Measurements from ENCODE around the gene SIPA1. TPM values are rescaled to one million over a fixed set of nuclear protein-coding genes. Genes with fewer than 3 reads are reported as not detected.

SIPA1 gene
- total and polyA plus RNA-seq, 2 of the 13 experiments (the other 11 are each of a cell fraction or from before 2014, with no cell fraction given): 5.8 to 7.7 TPM

GRCh38 chr11:65599216-65599954 is 38.5 kb upstream of the SIPA1 start:
- BruUV-seq (replicated peaks): no TSS peak
- no peak for FAIRE-seq
- ChIA-PET POLR2A (interaction anchor here (1.0 to 6.0 kb wide), 2 partner anchors 11 to 14 kb away, joined by 3 to 47 read pairs; partner anchors contain the start of genes MAP3K11 and PCNX3), CTCF (ENCODE audit: low intra/inter-chr PET ratio, low total read pairs) (no interaction called here)
- H2AFZ ChIP-seq (ENCODE audit: low read length): no peak overlapping the region
- H3K79me2 ChIP-seq (ENCODE audit: insufficient read depth, low read length): no peaks in the 10 kb centered on the region
- H4K20me1 ChIP-seq (ENCODE audit: insufficient read depth, low read length): 0 out of 2 replicates have a peak, but pooled peaks cover 3% of the 10 kb centered on the region
- H3K4me3 ChIP-seq (replicated peaks in 1 of 3; ENCODE audit: insufficient read depth in 1 of 3, low read depth in 2 of 3, low read length in 3 of 3): no peak overlapping the region
- peaks cover 14 to 31% of the 10 kb centered on the region in 2 experiments for H3K36me3 ChIP-seq (replicated peaks in 1 of 2; ENCODE audit: control insufficient read depth in 1 of 2, insufficient read depth in 2 of 2, low read length in 2 of 2)
- H3K9me3 ChIP-seq (ENCODE audit: low read length): no peaks in the 10 kb centered on the region
- no peak for DNase-seq (ENCODE audit: low spot score)
- no peak overlapping the region for H3K9ac ChIP-seq (ENCODE audit: insufficient read depth, low read depth, low read length)
- no peaks in the 10 kb centered on the region for H3K4me1 ChIP-seq (ENCODE audit: insufficient read depth, low read length)
- no peak for ATAC-seq
- WGBS (ENCODE audit: low lambda C conversion rate): 97% methylated on average over 28 of the region's 49 CpGs
- intact Hi-C loops (cut with micrococcal nuclease; ENCODE audit: unreplicated experiment) (no loop called here), in situ Hi-C loops (cut with HindIII; ENCODE audit: extremely low pct_ligation_motif_present, low pct_unique_long_range_greater_than_20kb) (no loop called here)
- no peaks in the 10 kb centered on the region for H3K27me3 ChIP-seq (ENCODE audit: control insufficient read depth in 1 of 2, insufficient read depth in 2 of 2, low read length in 2 of 2)
- H3K27ac ChIP-seq (ENCODE audit: extremely low read length, insufficient read depth, low read length): no peak overlapping the region
- H3K4me2 ChIP-seq (ENCODE audit: low read depth, low read length): no peak overlapping the region
- TF ChIP-seq, protein P1, sequence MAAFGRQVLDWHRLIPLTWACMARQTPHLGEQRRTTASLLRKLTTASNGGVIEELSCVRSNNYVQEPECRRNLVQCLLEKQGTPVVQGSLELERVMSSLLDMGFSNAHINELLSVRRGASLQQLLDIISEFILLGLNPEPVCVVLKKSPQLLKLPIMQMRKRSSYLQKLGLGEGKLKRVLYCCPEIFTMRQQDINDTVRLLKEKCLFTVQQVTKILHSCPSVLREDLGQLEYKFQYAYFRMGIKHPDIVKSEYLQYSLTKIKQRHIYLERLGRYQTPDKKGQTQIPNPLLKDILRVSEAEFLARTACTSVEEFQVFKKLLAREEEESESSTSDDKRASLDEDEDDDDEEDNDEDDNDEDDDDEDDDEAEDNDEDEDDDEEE (CRISPR knock-in tag; IDR thresholded peaks at IDR 0.05): no peak
- TF ChIP-seq ZNF605 (CRISPR knock-in tag; IDR thresholded peaks at IDR 0.05) (no peak), HOXD1 (CRISPR knock-in tag; IDR thresholded peaks at IDR 0.05) (no peak), BHLHE40 (IDR thresholded peaks at IDR 0.05; ENCODE audit: low read length) (no peak), GATAD2A (CRISPR knock-in tag; IDR thresholded peaks at IDR 0.05) (no peak), CREBL2 (CRISPR knock-in tag; IDR thresholded peaks at IDR 0.05; ENCODE audit: borderline replicate concordance) (no peak), ZNF546 (CRISPR knock-in tag; conservative IDR thresholded peaks at IDR 0.05) (no peak), MNT (IDR thresholded peaks at IDR 0.05) (no peak), CENPBD1 (CRISPR knock-in tag; IDR thresholded peaks at IDR 0.05; ENCODE audit: borderline replicate concordance, low read depth) (no peak), ZBTB14 (CRISPR knock-in tag; IDR thresholded peaks at IDR 0.05) (no peak)
- TF ChIP-seq, protein P2, sequence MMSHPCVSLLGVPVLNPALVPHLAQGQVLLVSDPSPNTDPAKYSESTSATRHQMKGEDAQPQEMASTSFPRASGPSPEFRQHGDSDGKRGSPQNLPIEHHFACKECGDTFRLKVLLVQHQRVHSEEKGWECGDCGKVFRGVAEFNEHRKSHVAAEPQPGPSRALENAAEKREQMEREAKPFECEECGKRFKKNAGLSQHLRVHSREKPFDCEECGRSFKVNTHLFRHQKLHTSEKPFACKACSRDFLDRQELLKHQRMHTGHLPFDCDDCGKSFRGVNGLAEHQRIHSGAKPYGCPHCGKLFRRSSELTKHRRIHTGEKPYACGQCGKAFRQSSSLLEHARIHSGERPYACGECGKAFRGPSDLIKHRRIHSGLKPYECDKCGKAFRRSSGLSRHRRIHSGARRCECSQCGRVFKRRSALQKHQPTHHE (CRISPR knock-in tag; IDR thresholded peaks at IDR 0.05; ENCODE audit: borderline replicate concordance): no peak
- TF ChIP-seq, protein P3, sequence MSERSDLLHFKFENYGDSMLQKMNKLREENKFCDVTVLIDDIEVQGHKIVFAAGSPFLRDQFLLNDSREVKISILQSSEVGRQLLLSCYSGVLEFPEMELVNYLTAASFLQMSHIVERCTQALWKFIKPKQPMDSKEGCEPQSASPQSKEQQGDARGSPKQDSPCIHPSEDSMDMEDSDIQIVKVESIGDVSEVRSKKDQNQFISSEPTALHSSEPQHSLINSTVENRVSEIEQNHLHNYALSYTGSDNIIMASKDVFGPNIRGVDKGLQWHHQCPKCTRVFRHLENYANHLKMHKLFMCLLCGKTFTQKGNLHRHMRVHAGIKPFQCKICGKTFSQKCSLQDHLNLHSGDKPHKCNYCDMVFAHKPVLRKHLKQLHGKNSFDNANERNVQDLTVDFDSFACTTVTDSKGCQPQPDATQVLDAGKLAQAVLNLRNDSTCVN (CRISPR knock-in tag; IDR thresholded peaks at IDR 0.05; ENCODE audit: borderline replicate concordance): no peak
- TF ChIP-seq, protein P4, sequence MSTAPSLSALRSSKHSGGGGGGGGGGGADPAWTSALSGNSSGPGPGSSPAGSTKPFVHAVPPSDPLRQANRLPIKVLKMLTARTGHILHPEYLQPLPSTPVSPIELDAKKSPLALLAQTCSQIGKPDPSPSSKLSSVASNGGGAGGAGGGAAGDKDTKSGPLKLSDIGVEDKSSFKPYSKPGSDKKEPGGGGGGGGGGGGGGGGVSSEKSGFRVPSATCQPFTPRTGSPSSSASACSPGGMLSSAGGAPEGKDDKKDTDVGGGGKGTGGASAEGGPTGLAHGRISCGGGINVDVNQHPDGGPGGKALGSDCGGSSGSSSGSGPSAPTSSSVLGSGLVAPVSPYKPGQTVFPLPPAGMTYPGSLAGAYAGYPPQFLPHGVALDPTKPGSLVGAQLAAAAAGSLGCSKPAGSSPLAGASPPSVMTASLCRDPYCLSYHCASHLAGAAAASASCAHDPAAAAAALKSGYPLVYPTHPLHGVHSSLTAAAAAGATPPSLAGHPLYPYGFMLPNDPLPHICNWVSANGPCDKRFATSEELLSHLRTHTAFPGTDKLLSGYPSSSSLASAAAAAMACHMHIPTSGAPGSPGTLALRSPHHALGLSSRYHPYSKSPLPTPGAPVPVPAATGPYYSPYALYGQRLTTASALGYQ (CRISPR knock-in tag; IDR thresholded peaks at IDR 0.05): no peak
